GM19463 (cell line): ENCODE results near the gene CDYL.

Experiments used
- ATAC-seq: cut with Tn5 transposase; IDR thresholded peaks from one replicate; pipeline ENCODE4 v1.9.1; 2021; ENCODE audit warnings: mild to moderate bottlenecking, moderate library complexity; ENCODE audit not compliant: unreplicated experiment

The CDYL gene

GRCh38 chr6:4774296-4774695 is 1.9 kb upstream of the CDYL start:
- ATAC-seq, result no peak

GRCh38 chr6:4774715-4775493 is 1.3 kb upstream of the CDYL start:
- no peak for ATAC-seq

GRCh38 chr6:4775494-4776130 is 592 bp upstream of the CDYL start:
- ATAC-seq, result peak; percentile 39

GRCh38 chr6:4776493-4777393 is 539 bp downstream of the CDYL start:
- ATAC-seq, result peak; percentile 11

GRCh38 chr6:4777394-4777935 is 1.3 kb downstream of the CDYL start:
- ATAC-seq, result no peak

- ATAC-seq, result no peak
Measured at GRCh38 chr6:4778086-4778485, 1.9 kb downstream of the CDYL start.

GRCh38 chr6:4780360-4780812 is 4.2 kb downstream of the CDYL start:
- no peak for ATAC-seq

GRCh38 chr6:4781426-4781825 is 5.2 kb downstream of the CDYL start:
- no peak for ATAC-seq

- ATAC-seq, result no peak
Measured at GRCh38 chr6:4781967-4782575, 5.9 kb downstream of the CDYL start.

GRCh38 chr6:4786996-4787395 is 10.8 kb downstream of the CDYL start:
- no peak for ATAC-seq

GRCh38 chr6:4788482-4788881 is 12.3 kb downstream of the CDYL start:
- no peak for ATAC-seq

- ATAC-seq, result peak; percentile 97
Measured at GRCh38 chr6:4788953-4789584, 12.9 kb downstream of the CDYL start.

- ATAC-seq, result no peak
Measured at GRCh38 chr6:4790158-4790899, 14.1 kb downstream of the CDYL start.

GRCh38 chr6:4794140-4794707 is 18.0 kb downstream of the CDYL start:
- ATAC-seq, result no peak

GRCh38 chr6:4797587-4797986 is 21.4 kb downstream of the CDYL start:
- ATAC-seq, result no peak

- no peak for ATAC-seq
Measured at GRCh38 chr6:4799912-4800311, 23.7 kb downstream of the CDYL start.

GRCh38 chr6:4800662-4801061 is 24.5 kb downstream of the CDYL start:
- no peak for ATAC-seq

GRCh38 chr6:4801491-4802110 is 25.4 kb downstream of the CDYL start:
- ATAC-seq, result peak; percentile 73
